DMS153 treated with DMSO at 0.1 percent for 48 hours (cell line): Measurements from ENCODE around the gene RFX4.
"Not testable (repeated sequence)": the region's sequence is repeated elsewhere in the genome, so short reads cannot be mapped to it uniquely, and the experiment has no call there.

Experiments used
- DNase-seq: peaks from one replicate; lab custom pipeline; 2025; ENCODE audit not compliant: unreplicated experiment; lab: John Stamatoyannopoulos, UW

RFX4 gene

GRCh38 chr12:106588771-106589170, 6.0 kb downstream of the RFX4 start:
- no peak for DNase-seq

GRCh38 chr12:106590601-106591000, 7.8 kb downstream of the RFX4 start:
- no peak for DNase-seq

GRCh38 chr12:106594447-106594846, 11.6 kb downstream of the RFX4 start:
- no peak for DNase-seq

- no peak for DNase-seq
These were observed 12.5 kb downstream of the RFX4 start for GRCh38 chr12:106595268-106595667.

GRCh38 chr12:106598003-106598402, 15.2 kb downstream of the RFX4 start:
- DNase-seq: no peak

- DNase-seq: no peak
These were observed 16.5 kb downstream of the RFX4 start for GRCh38 chr12:106599302-106599701.

GRCh38 chr12:106600503-106600902, 17.7 kb downstream of the RFX4 start:
- no peak for DNase-seq

- DNase-seq: no peak
These were observed 18.2 kb downstream of the RFX4 start for GRCh38 chr12:106601031-106601430.

- DNase-seq: no peak
These were observed 18.7 kb downstream of the RFX4 start for GRCh38 chr12:106601496-106601895.

GRCh38 chr12:106602076-106602475, 19.3 kb downstream of the RFX4 start:
- DNase-seq: no peak

GRCh38 chr12:106605254-106605653, 22.4 kb downstream of the RFX4 start:
- DNase-seq: no peak

GRCh38 chr12:106620588-106620987, 37.8 kb downstream of the RFX4 start:
- not testable (repeated sequence) for DNase-seq

- no peak for DNase-seq
These were observed 43.2 kb downstream of the RFX4 start for GRCh38 chr12:106625976-106626375.

GRCh38 chr12:106629797-106630659, 47.2 kb downstream of the RFX4 start:
- DNase-seq: no peak

- no peak for DNase-seq
These were observed 48.3 kb downstream of the RFX4 start for GRCh38 chr12:106631150-106631549.

GRCh38 chr12:106631797-106632196, 49.0 kb downstream of the RFX4 start:
- DNase-seq: no peak

- DNase-seq: no peak
These were observed 50.1 kb downstream of the RFX4 start for GRCh38 chr12:106632797-106633450.

GRCh38 chr12:106633451-106633823, 50.6 kb downstream of the RFX4 start:
- DNase-seq: no peak

- DNase-seq: no peak
These were observed 51.4 kb downstream of the RFX4 start for GRCh38 chr12:106634206-106634605.

GRCh38 chr12:106643000-106643399, 60.2 kb downstream of the RFX4 start:
- DNase-seq: no peak

GRCh38 chr12:106644335-106645073, 61.7 kb downstream of the RFX4 start:
- DNase-seq: no peak

GRCh38 chr12:106645074-106645421, 62.2 kb downstream of the RFX4 start:
- peak; percentile 75 for DNase-seq
